SKM-1 (cell line): Measurements from ENCODE around the gene TMC1.
"Not testable (repeated sequence)": the region's sequence is repeated elsewhere in the genome, so short reads cannot be mapped to it uniquely, and the experiment has no call there.

Experiments used
- DNase-seq: peaks from one replicate; lab custom pipeline; 2025; ENCODE audit not compliant: unreplicated experiment; lab: John Stamatoyannopoulos, UW

The TMC1 gene

DNA sequence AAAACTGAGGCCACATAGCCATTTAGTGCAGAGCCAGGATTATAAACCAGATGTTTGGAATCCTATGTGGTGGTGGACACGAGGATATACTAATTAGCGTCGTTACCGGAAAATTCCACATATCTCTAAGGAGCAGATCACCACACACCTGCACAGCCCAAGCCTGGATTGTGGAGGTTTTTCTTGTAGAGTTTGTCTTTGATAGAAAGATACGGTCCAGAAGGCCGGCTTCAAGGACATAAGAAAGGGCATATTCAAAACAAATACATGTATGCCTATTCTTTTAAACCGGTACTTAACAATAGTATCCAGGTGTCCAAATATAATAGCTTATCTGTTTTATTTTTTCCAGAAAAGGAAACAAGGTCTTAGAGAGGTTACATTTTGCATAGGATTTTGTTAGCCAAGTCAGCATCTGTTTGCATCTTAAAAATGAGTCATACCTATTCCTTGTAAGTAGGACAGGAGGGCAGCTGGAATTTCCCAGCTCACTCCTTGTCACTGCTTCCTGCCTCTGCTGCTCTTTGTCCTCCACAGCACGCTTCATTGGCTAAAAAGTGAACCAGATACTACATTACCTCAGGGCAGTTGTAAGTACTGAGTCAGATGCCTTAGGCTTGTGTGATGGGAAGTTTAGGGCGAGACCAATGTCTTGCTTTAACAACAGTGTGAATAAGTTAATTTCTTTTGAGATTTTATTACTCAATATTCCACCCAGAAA is 3.6 kb downstream of the TMC1 start:
- no peak for DNase-seq

- DNase-seq, result no peak
Observed at GRCh38 chr9:72526901-72527800, 5.7 kb downstream of the TMC1 start.

DNA sequence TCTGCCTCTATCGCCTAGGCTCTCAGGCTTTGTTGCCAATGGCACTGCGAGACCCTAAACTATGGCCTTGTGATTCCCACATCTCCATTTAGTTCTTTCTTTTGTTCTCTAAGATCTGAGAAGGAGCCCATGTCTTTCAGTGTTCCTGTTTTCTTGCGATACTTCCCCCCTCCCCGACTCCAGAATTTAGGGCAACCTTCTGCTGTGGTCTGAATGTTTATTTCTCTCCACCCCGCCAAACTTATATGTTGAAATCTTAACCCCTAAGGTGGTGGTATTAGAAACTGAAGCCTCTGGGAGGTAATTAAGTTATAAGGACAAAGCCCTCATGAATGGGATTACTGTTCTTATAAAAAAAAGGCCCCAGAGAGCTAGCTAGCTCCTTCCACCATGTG is 6.4 kb downstream of the TMC1 start:
- no peak for DNase-seq

GRCh38 chr9:72529531-72529930 is 8.1 kb downstream of the TMC1 start:
- no peak for DNase-seq

GRCh38 chr9:72533322-72533721 is 11.9 kb downstream of the TMC1 start:
- DNase-seq, result no peak

DNA sequence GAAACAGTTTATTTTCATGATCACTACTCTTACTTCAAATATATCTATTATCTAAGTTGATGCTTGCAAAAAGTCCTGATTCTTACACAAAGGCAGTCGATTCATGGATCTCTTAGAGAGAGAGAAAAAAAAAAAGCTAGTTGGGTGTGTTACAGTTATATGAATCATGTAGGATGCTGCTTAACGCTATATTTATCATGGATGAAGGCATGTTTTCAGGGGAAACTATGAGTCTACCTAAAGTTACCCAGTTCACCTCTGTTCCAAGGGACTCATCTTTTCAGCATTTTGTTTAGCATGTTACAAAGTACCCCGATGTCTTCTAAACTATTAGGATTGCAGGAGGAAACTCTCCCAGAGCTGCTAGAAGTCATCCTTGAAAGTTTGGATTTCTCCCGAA is 13.5 kb downstream of the TMC1 start:
- no peak for DNase-seq

DNA sequence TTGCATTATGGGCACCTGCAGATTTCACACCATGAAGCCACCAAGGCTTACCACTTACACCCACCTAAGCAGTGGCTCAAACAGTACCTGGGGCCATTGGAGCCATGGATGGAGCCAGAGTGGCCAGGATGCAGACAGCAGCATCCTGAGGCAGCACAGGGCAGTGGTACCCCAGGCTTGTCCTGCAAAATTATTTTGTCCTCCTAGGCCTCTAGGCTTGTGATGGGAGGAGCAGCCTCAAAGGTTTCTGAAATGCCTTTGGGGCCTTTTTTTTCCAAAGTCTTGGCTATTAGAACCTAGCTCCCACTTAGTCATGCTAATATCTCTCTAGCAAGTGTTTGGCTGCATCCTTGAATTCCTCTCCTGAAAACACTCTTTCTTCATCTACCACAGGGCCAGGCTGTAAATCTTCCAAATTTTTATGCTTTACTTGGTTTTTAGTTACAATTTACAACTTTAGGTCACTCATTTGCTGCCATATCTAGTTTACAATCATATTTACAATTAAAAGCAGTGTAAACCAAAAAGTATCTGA is 15.7 kb downstream of the TMC1 start:
- DNase-seq, result no peak

GRCh38 chr9:72537671-72538070 is 16.3 kb downstream of the TMC1 start:
- DNase-seq, result no peak

GRCh38 chr9:72538921-72539702 is 17.7 kb downstream of the TMC1 start:
- DNase-seq, result no peak

DNA sequence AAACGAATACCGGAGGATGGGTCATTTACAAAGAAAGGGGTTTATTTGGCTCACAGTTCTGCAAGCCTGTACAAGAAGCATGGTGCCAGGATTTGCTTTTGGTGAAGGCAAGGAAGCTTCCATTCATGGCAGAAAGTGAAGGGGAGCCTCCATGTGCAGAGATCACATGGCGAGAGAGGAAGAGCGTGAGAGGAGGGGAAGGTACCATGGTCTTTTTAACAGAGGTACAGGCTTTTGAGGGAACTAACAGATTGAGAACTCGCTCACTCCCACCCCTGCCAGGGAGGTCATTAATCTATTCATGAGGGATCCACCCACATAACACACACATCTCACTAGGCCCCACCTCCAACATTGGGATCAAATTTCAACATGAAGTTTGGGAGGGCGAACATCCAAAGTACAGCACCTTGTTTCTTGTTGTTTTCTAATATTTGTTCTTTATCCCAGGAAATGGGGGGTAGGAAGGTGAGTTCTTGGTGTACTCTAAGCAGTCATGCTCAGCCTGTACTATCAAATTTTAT is 18.5 kb downstream of the TMC1 start:
- no peak for DNase-seq

DNA sequence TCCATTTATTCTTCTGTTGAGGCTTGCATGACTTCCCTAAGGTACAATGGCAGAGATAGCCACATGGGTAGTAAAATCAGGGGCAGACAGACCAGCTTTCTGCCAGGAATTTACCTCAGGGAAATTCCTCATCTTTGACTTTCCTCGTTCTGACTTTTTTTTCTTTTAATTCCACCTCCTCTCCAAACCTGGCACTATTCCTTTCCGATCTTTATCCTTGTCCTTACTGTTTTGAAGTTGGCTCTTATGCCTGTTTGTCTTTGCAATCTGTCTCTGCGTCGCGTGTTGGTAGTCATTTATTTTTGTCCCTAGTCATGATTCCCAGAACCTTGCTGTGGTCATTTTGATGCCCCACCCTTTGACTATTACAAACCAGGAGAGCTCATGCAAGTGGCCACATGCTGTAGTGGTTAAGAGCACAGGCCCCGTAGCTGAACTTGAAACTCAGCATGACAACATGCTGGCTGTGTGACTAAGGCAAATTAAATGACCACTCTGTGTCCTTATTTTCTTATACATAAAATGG is 19.0 kb downstream of the TMC1 start:
- DNase-seq, result no peak

GRCh38 chr9:72542537-72542833 is 21.1 kb downstream of the TMC1 start:
- not testable (repeated sequence) for DNase-seq

- DNase-seq, result no peak
Observed at GRCh38 chr9:72542917-72543316, 21.5 kb downstream of the TMC1 start.

DNA sequence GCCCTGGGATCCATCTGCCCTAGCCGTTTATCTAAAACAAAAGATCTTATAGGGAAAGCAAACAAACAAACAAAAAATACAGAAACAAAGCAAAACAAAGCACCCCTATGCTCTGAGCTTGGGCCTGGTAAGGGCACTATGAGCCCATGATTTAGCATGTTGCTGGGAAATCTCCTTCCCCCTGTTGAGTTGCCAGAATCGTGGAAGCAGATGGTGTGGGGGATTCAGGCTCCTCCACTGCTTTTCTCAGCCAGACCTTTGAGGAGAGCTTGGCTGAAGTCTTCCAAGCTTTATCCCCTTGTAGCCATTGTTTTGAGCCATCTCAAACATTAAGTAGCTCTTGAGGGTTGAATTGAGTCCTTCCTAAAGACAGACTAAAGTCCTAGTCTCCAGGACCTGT is 29.9 kb downstream of the TMC1 start:
- DNase-seq, result no peak

GRCh38 chr9:72552356-72552755 is 30.9 kb downstream of the TMC1 start:
- DNase-seq, result no peak

DNA sequence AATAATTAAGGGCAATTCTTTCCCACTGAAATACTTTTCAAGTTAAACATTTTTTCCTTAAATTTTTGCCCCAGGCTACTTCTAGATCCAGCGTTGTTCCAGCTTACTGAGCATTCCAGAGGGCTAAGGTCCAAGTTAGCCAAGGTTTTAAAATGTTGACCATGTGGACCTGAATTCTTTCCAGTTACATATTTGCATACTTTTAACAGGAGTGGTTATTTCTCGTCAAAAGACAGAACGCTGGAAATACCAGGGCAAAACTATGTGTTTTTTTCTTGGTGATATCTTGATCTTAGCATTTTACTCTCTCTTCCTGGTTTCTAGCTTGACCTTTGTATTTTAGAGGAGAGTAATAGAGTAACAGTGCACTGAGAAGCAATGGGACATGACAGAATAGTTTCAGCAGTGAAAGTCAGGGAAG is 32.8 kb downstream of the TMC1 start:
- no peak for DNase-seq

DNA sequence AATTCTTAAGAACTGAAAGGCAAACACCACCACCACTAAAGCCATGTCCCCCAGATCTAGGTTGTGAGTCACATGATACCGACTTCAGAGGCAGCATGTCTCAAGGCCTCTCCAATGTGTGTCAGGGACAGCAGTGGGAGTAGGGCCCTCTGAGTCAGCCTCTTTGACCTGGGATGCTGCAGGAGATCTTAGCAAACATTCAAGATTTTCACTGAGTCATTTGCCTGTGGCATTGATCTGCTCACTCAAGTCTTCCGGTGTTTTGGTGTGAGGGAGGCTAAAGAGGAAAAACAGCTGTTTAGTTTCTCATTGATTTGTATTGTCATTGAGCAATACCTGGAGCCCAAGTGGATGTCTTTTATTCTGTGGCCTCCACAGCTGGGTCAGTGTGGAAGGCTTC is 36.1 kb downstream of the TMC1 start:
- DNase-seq, result no peak

DNA sequence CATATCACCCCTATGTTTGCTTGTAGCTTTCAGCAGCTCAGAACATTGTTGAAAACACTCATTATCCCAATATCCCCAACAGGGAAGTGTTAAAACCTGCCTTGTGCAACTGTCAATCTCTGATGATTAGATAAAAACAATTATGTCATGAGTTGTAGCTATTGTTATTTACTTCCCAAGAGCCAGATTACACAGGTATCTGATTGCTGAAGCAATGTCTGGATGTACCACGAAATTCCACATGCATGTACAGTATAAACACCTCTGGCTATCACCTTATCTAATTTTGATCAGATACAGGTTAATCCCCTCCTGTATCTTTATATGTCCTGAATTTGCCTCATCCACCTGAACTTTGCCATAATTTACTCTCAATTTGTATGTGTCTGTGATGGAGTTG is 38.7 kb downstream of the TMC1 start:
- no peak for DNase-seq

- DNase-seq, result no peak
Observed at GRCh38 chr9:72563806-72564205, 42.4 kb downstream of the TMC1 start.

- DNase-seq, result no peak
Observed at GRCh38 chr9:72564479-72565281, 43.3 kb downstream of the TMC1 start.
